ENCODE results near the gene MMRN2.

MMRN2 gene

DNA sequence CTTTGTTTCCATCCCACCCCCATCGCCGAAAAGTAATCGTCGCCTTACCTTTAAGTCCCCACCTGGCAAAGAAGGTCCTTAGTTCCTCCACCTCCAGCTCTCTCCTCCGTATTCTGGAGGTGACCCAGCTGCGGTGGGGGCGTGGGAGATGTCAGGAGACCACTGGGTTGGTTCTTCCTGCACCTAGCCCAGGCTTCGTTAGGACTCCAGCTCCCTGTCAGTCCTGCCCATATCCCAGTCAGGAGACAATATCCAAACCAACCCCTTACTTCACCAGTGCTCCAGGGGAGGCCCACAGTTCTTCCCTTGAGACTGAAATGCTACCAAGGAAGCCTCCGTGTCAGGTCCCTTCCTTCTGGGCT lies 11.6 kb upstream of the MMRN2 start:
- no peak for DNase-seq

DNA sequence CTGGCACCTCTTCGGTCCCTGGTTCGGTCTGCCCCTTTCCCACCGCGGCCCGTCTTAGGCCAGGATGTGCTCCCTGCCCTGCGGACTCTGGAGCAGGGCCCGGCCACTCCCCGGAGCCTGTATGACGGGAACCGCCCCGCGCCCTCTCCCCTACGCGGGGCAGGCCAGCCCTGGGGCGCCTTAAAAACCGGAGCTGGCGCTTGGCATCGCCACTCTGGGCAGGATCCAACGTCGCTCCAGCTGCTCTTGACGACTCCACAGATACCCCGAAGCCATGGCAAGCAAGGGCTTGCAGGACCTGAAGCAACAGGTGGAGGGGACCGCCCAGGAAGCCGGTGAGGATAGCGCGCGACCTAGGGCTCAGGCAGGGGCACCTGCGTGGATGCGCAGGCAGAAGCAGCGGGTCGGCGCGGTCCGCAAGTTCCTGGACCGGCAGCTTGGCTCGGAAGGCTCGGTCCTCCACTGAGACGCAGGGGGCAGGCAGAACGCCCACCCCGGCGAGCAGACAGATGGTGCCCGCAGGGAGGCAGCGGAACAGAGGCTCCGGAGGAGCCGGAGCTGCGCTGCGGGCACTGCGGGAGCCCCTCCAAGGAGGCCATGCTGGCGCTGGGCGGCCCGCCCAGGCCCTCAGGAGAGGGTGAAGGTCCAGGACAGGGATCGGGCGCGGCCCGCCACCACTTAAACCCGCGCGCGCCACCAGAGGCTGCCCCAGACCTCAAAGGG lies 11.0 kb upstream of the MMRN2 start, which contains the start of gene ADIRF:
ADIRF (plus strand) TSS at position 212 of the 723 bp plus-strand sequence; CDS start at position 275, 63 bp downstream.
- peak; percentile 64 for DNase-seq

- DNase-seq, result no peak
These were observed 10.1 kb upstream of the MMRN2 start for GRCh38 chr10:86967481-86967941.

DNA sequence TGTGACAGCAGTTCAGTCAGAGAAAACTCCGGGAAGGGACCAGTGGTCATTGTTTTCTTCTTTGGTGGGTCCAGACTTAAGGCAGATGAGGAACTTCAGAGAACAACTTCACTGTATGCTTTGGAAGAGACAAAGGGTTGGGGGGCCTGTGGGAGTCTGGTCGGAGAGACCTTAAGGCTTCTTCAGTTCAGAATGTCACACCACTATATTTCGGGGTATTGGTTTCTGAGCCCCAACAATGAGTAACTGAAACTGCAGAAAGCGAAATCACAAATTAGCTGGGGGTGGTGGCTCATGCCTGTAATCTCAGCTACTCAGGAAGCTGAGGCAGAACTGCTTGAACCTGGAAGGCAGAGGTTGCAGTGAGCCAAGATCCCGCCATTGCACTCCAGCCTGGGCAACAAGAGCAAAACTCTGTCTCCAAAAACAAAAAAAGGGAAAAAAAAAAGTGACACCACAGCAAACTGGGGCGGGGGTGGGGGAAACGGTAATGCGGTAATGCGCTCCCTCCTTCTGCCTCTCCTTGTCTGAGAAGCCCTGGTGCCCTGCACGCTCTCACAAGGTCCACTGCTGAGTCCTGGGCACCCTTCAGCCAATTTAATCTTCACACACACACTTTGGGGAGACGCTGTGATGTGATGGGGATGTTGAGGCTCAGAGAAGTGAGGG lies 8.7 kb upstream of the MMRN2 start:
- DNase-seq, result no peak

GRCh38 chr10:86964847-86965190 lies 7.4 kb upstream of the MMRN2 start:
- no peak for DNase-seq

DNA sequence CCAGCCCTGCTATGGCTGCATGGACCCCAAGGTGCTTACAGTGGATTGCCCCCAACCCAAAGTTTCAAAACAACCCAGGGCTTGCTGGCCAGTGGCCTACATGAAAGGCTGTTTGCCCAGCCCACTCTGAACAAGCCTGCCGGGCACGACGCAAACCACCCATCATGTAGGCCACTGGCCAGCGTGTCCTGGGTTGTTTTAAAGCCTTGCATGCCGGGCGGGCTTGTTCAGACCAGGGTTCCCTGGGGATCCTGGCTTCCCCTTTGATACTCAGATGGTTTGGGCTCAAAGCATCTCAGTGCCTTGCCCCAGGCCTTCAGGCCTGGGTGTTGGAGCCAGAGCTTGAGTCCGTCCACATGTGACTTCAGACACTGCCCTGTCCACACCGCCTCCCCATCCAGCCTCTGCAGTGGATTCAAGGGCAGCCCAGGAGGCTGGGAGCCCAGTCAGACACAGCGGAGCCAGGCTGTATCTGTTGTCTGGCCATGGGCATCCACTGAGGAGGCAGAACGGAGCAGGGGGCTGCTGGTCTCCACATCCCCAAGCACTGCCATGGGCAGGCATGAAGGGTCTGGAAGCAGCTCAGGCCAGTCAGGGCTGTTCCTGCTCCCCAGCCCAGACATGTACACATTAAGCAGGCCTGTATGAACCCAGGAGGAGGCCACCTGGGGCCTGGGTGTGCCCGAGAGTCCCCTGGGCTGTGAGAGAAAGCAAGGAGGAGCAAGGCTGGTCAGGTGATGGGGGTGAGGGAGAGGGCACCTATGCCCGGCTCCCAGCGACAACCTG lies 6.8 kb upstream of the MMRN2 start:
- DNase-seq, result no peak

DNA sequence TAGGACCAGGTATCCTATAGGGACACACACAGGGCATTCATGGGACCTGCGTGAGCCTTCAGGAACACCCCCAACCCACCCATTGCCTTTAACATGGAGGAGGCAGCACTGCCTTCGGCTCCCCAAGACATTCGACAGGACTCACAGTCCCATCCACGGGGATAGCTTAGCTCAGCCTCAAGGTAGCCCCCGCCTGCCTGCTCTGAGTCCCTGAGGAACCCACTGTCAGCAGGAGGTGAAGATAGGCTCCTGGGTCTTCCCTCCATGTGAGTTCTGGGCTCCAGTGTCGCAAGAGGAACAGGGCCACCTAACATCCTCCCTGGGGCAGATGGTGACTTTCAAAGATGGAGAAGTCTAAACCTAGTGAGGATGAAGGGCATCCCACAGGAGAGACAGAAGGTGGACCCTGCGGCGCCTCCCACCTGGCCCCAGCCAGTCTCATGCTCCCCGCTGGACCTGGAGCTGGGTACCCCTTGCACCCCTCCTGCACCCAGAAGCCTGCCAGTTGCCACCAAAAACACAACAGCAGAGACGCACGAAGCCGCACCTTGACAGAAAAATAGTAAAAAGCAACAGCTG lies 6.0 kb upstream of the MMRN2 start:
- no peak for DNase-seq

GRCh38 chr10:86962981-86963310 lies 5.5 kb upstream of the MMRN2 start:
- DNase-seq, result no peak

- no peak for DNase-seq
These were observed 4.9 kb upstream of the MMRN2 start for GRCh38 chr10:86962136-86962980.

DNA sequence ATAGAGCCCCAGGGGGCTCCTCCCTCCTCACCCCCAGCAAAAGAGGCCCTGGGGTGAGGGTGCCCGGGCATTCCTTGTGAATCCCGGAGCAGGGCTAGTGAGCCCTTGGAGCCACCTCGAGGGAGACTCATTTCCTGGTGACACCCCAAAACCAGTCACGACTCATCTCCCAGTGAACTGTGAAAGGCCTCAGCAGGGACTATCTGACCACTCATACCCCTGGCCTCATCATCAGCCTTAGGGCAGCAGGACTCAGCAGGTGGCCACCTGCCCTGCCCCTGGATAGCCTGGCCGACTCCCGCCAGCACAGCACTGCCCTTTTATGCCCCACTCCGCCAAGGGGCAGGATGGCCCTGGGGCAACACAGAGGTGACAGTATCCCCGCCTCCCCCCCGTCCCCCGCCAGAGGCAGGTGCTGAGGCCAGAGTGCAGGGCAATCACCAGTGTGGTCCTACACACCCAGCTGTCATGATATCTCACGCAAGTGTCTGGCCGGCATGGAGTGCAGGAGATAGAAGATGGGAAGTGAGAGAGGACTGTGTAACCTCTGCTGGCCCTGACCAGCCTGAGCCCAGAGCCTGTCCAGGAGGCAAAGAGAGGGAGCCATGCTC lies 4.2 kb upstream of the MMRN2 start:
- no peak for DNase-seq

DNA sequence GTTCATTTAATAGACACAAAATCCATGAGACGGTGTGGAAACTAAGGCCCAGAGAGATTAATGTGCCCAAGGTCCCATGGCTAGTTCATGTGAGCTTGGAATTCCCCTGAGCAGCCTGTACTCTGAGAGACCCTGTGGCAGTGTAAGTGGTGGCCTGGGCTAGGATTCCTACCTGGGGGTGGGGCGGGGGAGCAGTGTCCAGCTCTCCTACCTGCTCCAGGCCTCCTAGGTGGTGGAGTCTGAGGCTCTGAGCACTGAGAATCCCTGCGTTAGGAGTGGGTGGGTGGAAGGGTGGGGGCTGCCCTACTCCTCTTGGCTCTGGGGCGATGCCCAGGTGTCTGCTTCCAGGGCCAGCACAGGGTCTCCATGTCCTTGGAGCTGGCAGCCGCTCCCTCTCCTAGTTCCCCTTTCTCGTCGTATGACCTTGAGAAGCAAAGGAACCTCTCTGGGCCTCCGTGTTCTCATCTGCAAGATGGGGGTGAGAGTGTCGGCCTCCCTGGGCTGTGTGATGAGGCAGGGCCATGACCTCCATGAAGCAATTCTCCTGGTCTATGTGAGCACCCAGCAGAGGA lies 3.5 kb upstream of the MMRN2 start:
- DNase-seq, result no peak

DNA sequence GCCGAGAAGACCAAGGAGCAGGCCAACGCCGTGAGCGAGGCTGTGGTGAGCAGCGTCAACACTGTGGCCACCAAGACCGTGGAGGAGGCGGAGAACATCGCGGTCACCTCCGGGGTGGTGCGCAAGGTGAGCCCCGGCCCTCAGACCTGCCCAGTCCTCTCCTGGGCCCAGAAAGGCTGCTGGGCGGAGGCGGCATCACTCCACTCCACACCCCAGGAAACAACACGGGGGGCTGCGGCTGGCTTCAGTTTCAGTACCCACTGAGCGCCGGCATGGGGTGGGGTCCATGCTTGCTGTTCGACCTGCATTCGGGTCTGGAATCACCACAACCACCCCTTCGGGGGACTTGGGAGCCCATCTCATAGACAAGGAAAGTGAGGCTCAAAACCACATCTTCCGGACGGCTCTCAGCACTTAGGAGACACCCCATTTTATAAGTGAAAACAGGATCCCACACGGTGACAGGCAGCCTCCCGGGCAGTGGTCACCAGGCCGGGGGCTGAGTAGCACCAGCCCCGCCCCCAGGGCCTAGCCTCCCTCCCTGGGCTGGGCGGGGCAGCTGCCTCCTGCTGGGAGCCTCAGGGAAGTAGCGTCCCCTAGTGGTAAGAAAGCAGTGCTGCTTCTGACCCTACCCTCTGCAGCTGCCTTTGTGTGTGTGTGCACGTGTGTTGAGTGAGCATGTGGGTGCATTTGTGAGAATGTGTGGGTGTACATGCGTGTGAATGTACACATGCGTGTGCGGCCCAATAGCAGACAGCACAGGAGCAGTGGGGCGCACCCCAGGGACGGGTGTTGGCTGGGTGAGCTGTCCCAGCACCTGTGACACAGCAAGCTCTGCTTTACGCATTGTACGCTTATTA lies 2.8 kb upstream of the MMRN2 start:
- DNase-seq, result peak; percentile 61

GRCh38 chr10:86959737-86960002 lies 2.3 kb upstream of the MMRN2 start:
- DNase-seq, result no peak

GRCh38 chr10:86958901-86959736 lies 1.7 kb upstream of the MMRN2 start:
- DNase-seq, result no peak

DNA sequence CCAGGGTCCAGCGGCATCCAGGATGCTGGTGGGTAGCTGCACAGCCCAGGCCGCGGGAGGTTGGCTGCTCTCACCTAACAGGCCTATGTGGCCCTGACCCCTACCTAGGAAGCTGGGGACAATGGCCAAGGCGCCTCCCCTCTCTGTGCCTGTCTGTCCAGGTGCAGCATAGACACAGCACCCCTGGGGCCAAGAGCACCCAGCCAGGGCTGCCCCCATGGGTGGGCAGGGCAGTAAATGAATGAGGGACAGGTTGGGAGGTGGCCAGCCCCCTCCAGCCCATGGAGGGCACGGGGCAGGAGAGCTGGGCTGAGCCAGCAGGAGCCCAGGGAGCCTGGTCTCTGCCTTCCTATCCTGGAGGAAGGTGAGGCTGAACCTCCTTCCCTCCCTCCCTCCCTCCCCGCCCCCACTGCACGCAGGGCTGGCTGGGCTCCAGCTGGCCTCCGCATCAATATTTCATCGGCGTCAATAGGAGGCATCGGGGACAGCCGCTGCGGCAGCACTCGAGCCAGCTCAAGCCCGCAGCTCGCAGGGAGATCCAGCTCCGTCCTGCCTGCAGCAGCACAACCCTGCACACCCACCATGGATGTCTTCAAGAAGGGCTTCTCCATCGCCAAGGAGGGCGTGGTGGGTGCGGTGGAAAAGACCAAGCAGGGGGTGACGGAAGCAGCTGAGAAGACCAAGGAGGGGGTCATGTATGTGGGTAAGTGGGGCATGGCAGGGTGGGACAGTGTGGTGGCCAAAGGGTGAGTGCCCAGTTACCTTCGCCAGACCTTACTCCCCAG lies 893 bp upstream of the MMRN2 start, which contains the start of gene SNCG:
SNCG (plus strand) TSS at position 484 of the 785 bp plus-strand sequence; CDS start at position 583, 99 bp downstream.
- DNase-seq, result peak; percentile 78

GRCh38 chr10:86956848-86957448 lies 467 bp downstream of the MMRN2 start:
- DNase-seq, result no peak

DNA sequence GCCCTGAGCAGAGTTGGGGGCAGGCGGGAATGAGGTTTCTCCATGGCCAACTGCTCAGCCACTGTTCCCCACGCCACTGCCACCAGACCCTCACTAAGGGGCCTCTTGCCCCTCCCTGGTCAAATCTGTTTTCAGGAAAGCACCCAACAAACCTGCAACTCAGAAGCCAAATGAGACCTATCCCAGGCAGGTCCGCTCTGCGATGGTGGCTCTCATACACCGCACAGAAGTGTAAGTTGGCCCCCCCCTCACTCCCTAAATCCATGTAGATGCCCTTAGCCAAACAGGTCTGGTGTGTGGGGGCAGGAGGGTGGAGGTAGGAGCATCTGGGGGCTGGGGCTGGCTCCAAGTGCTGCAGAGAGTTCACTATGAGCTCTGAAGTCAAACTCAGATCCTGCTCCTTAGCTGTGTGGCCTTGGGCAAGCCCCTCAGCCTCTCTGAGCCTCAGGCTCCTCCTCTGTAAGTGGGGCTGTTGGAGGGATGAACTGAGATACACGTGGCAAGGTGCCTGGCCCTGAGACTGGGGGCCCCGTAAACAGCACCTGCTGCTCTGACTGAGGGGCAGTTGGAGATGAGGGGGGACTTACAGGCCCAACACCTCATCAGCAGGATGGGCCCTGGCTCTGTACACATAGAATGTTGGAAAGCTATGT lies 1.1 kb downstream of the MMRN2 start:
- DNase-seq, result no peak

Measured in retina (tissue), 1 donor.